ENCODE data around the gene TMEM33. TPM values are rescaled to one million over a fixed set of nuclear protein-coding genes. Genes with fewer than 3 reads are reported as not detected.
A peak's percentile ranks its signal among the peaks of the same experiment; 100 is the strongest.

TMEM33 gene
- total RNA-seq, 2 experiments from 2014 or later = 79.3 to 79.5 TPM

DNA sequence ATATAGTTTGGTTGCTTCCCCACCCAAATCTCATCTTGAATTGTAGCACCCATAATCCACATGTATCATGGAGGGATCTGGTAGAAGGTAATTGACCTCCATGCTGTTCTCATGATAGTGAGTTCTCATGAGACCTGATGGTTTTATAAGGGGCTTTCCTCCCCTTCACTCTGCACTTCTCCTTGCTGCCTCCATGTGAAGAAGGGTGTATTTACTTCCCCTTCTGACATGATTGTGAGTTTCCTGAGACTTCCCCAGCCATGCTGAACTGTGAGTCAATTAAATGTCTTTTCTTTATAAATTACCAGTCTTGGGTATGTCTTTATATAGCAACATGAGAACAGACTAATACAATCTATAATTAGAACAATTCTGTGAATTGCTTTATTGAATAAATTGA is 34.4 kb downstream of the TMEM33 start:
- Mint-ChIP-seq H3K4me1 (no peaks in the 10 kb centered on the region), H3K36me3 (peaks cover 6% of the 10 kb centered on the region), H3K9me3 (peaks cover 12% of the 10 kb centered on the region), H3K4me3 (no peak overlapping the region), H3K27me3 (peaks cover 6% of the 10 kb centered on the region), H3K27ac (no peak overlapping the region)
- no peak for DNase-seq

DNA sequence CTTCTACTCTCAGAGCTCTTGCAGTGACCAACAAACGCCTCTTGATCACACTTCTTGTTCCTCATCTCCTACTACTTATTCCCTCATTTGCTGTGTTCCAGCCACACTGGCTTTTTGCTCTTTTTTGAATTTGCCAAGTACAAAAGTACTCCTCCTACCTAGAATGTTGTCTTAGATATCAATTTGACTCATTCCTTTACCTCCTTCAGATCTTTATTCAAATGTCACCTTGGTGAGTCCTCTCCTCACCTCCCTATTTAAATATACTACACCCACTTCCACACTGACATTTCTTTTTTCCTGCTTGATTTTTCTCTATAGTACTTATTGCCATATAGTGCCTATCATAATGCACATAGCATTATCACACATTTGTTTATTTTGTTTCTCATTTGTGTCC is 40.1 kb downstream of the TMEM33 start:
- Mint-ChIP-seq H3K4me1 (peaks cover 5% of the 10 kb centered on the region), H3K9me3 (no peaks in the 10 kb centered on the region), H3K4me3 (no peak overlapping the region), H3K27me3 (peaks cover 14% of the 10 kb centered on the region), H3K27ac (no peak overlapping the region), H3K36me3 (no peaks in the 10 kb centered on the region)
- no peak for DNase-seq

DNA sequence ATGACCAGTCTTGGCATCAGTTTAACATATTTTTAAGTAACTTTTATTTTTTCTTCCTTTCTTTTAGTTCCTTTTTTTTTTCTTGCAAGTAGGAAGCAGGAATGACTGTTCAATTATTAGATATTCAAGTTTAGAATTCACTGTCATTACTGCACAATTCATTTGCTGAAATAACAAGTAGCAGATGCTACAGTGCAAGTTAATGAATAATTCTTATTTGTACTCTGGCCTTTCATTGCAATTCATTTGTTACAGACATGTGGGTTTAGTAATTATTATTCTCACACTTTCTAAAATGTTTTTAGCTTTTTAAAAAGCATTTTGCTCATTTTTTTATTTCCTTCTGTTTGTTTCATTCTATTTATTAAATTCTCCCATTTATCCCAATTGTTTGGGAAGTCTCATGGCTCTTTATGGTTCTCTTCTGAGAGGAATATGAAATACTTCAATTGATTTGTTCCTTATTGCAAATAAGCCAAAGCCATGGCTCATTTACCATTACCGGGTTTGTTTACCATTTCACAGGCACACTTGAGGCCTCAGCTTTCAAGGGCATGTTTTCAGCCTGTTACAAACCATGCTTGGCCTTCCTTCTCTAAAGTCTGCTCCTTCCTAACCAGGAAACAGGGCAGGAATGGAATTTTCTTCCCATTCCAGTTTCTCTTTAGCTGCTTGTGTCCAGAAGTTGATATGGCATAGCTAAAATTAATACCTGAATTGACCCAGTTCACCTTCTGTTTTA is 41.7 kb downstream of the TMEM33 start:
- DNase-seq = no peak
- Mint-ChIP-seq H3K27ac (no peak overlapping the region), H3K4me1 (peaks cover 5% of the 10 kb centered on the region), H3K4me3 (no peak overlapping the region), H3K36me3 (no peaks in the 10 kb centered on the region), H3K9me3 (no peaks in the 10 kb centered on the region), H3K27me3 (peaks cover 14% of the 10 kb centered on the region)

DNA sequence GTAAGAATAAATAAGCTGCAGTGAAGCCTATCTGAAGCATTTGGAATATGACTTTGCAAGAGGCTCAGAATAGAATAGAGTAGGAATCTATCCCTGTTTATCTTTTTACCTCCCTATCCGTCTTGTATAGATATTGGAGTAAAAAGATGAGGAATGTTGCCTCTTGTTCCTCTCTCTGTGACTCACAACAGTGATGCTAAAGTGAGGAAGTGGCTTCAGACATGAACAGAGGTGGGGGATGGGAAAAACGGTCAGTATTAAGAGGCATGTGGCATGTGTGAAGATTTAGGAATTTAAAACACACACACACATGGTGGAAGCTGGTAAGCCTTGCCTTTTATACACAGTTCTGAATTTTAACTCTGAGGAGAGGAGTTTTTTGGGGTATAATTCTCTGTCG is 42.5 kb downstream of the TMEM33 start:
- Mint-ChIP-seq H3K36me3 (no peaks in the 10 kb centered on the region), H3K4me3 (no peak overlapping the region), H3K9me3 (no peaks in the 10 kb centered on the region), H3K27me3 (peaks cover 8% of the 10 kb centered on the region), H3K27ac (no peak overlapping the region), H3K4me1 (peaks cover 5% of the 10 kb centered on the region)
- no peak for DNase-seq

DNA sequence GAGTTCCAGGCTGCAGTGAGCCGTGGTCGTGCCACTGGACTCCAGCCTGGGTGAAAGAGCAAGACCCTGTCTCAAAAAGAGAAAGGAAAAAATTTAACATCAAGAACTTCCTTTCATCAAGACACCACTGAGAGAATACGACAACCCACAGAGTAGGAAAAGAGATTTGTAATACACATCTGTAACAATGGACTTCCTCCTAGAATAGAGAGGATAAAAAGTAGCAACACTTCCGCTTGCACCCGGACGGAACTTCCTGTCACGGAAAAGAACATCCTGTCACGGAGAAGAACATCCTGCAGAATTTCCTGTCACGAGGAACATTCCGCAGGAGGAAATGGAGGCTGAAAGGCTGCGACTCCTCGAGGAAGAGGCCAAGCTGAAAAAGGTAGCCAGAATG is 46.2 kb downstream of the TMEM33 start, which contains the start of gene DCAF4L1:
TSS of gene DCAF4L1 (plus strand) at position 301 of the 400 bp plus-strand sequence. CDS start at position 338, 37 bp downstream.
- H3K4me1 Mint-ChIP-seq = peaks cover 2% of the 10 kb centered on the region
- H3K27ac Mint-ChIP-seq = no peak within 1 kb of the TSS
- no peaks in the 10 kb centered on the region for H3K36me3 Mint-ChIP-seq
- H3K27me3 Mint-ChIP-seq = peaks cover 4% of the 10 kb centered on the region
- H3K4me3 Mint-ChIP-seq = no peak within 1 kb of the TSS
- DNase-seq = no peak
- H3K9me3 Mint-ChIP-seq = no peaks in the 10 kb centered on the region

DNA sequence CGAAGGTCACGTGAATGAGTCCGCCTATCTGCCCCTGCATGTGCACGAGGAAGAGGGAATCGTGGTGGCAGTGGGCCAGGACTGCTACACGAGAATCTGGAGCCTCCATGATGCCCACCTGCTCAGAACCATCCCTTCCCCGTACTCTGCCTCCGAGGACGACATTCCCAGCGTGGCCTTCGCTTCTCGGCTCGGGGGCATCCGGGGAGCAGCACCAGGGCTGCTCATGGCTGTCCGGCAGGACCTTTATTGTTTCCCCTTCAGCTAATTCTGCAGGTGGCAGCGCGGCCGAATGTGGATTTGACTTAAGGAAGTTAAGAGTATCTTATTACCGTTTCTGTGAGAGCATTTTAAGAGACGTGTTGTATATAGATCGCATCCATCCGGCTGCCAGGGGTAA is 47.5 kb downstream of the TMEM33 start:
- Mint-ChIP-seq H3K9me3 (no peaks in the 10 kb centered on the region), H3K27ac (no peak overlapping the region), H3K27me3 (peaks cover 4% of the 10 kb centered on the region), H3K4me3 (no peak overlapping the region), H3K36me3 (peaks cover 1% of the 10 kb centered on the region), H3K4me1 (peaks cover 2% of the 10 kb centered on the region)
- DNase-seq = no peak

DNA sequence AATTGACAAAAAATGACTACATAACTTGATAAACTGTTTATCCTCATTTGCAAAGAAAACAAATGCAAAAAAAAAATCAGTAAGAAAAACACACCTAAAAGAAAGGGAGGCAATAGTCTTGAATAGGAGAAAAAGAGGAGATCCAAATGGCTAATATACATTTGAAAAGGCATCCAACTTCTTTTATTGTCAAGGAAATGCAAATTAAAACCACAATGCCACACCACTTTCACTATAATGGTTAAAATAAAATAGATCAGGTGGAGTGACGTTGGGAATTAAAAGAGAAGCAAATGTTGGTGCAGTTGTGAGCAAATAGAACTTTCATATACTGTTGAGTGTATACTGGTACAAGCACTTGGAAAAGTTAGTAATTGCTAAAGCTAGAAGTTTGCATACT is 49.9 kb downstream of the TMEM33 start:
- DNase-seq = no peak
- Mint-ChIP-seq H3K9me3 (no peaks in the 10 kb centered on the region), H3K4me1 (peaks cover 9% of the 10 kb centered on the region), H3K27ac (no peak overlapping the region), H3K4me3 (no peak overlapping the region), H3K36me3 (peaks cover 1% of the 10 kb centered on the region), H3K27me3 (no peaks in the 10 kb centered on the region)

DNA sequence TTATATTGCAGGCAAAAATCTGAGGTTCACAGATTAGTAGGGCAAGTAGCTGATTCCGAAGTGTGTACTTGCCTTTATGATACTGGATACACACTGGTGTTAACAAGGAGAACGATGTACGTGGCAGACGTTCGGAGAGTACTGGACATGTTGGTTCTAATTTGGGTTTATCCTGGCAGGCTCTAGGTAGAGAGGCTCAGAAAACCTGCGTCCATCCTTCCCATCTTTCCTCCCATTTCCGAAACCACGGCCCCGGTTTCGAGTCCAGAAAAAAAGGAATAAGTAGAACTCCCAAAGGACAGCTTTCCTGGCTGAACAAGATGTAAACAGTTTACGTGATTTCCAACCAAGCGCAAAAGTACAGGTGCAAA is 54.8 kb downstream of the TMEM33 start:
- Mint-ChIP-seq H3K4me3 (peak overlapping the region; percentile 92), H3K9me3 (no peaks in the 10 kb centered on the region), H3K27me3 (no peaks in the 10 kb centered on the region), H3K36me3 (peaks cover 11% of the 10 kb centered on the region), H3K4me1 (peaks cover 18% of the 10 kb centered on the region), H3K27ac (peak overlapping the region; percentile 91)
- DNase-seq = no peak

DNA sequence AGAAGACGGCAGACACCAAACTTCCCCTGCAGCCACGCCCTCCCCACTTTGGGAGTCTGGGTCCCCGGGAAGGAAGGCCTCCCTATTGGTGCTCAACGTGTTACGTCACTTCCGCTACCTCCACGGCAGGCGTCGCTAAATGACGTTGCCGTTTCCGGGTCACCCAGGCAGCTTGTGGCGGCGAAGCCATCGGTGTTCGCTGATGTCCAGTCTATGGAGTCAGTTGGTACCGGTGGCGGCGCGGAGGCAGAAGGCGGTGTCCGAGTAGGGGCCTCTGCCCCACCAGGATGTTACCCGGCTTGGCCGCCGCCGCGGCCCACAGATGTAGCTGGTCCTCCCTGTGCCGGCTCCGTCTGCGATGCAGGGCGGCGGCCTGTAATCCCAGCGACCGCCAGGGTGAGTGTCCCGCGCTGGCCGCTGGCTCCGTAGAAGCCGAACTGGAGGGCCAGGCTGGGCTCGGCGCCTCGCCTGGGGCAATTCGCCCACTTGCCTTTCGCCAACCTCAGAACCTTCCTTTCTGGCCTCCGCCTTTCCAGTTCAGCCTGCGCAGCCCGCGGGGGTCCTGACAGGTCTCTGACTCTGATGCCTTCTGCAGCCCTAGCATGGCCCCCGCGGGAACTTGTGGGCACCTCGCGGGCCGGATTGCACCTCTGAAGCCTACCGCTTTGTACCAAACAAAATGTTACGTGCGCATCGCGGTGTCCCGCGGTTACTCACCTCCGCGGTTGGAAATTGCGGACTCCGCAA is 55.3 kb downstream of the TMEM33 start, which contains the start of gene SLC30A9:
TSS of gene SLC30A9 (plus strand) at position 166 of the 747 bp plus-strand sequence. CDS start at position 288, 122 bp downstream.
- peaks cover 21% of the 10 kb centered on the region for H3K4me1 Mint-ChIP-seq
- peak within 1 kb of the TSS; percentile 91 for H3K27ac Mint-ChIP-seq
- no peaks in the 10 kb centered on the region for H3K27me3 Mint-ChIP-seq
- peak within 1 kb of the TSS; percentile 92 for H3K4me3 Mint-ChIP-seq
- no peaks in the 10 kb centered on the region for H3K9me3 Mint-ChIP-seq
- DNase-seq = peak; percentile 90
- H3K36me3 Mint-ChIP-seq = peaks cover 11% of the 10 kb centered on the region

DNA sequence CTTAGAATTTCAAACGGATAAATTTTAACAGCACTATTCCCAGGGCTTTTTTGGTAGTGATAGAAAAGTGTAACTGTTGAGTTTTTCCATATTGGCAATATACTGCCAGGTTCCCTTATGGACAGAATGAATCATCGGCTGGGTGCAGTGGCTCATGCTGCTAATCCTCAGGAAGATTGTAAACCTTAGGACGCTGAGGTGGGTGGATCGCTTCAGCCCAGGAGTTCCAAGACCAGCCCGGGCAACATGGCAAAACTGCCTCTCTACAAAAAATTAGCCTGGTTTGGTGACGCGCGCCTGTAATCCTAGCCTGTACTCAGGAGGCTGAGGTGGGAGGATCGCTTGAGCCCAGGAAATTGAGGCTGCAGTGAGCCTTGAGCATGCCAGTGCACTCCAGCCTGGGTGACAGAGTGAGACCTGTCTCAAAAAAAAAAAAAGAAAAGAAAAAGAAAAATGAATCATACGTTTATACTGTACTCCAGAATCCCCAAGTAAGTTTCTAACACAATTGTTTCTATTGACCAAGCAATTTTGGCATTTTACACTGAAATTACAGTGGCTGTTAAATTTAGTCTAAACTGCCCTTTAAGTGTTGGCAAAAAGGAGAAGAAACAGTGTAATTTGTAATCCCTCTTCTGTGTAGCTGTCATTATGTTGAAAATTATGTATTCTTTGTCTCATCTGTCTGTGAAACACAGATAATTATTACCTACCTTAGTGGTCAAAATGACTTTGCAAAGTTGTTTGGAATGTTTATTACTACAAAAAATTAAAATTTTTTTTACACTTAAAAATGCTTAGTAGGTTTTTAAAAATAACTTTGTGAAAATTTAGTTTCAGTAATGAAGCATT is 56.9 kb downstream of the TMEM33 start:
- Mint-ChIP-seq H3K27me3 (no peaks in the 10 kb centered on the region), H3K36me3 (peaks cover 10% of the 10 kb centered on the region), H3K4me1 (peaks cover 20% of the 10 kb centered on the region), H3K9me3 (no peaks in the 10 kb centered on the region), H3K27ac (no peak overlapping the region), H3K4me3 (peak overlapping the region; percentile 92)
- no peak for DNase-seq

DNA sequence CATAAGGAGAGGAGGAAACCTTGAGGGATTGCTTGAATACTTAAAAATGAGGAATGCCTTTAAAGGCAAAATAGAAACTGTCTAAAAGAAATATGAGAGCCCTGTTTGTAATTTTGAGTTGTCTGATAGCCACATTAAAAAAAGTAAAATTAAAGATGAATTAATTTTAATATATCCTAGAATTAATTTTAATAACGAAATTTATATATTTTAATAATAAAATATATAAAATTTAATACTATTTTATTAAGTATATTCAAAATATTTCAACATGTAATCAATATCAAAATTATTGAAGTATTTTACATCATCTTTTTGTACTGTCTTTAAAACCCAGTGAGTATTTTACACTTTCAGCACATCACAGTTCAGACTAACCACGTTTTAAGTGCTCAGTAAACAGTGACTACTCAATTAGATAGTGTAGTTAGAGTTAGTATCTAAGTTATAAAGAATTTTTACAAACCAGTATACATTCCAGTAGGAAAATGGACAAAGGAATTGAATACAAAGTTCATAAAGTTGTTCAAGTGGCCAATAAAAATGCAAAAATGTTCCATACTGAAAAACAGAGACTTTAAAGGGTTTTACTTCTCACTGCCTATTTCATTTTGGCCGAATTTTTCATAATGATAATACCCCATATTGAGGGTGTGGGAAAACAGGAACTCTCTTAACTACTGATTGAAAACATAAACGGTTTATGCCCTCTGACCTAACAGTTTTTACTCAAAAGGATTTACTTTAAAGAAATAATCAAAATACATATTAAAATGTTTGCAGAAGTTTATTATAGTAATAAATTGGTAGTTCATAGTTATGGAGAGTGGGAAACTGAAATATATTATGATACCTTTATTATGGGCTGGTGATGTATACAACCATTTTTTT is 58.0 kb downstream of the TMEM33 start:
- H3K9me3 Mint-ChIP-seq = no peaks in the 10 kb centered on the region
- DNase-seq = no peak
- no peak overlapping the region for H3K27ac Mint-ChIP-seq
- H3K4me3 Mint-ChIP-seq = no peak overlapping the region
- H3K4me1 Mint-ChIP-seq = peaks cover 24% of the 10 kb centered on the region
- H3K36me3 Mint-ChIP-seq = peaks cover 13% of the 10 kb centered on the region
- H3K27me3 Mint-ChIP-seq = no peaks in the 10 kb centered on the region

DNA sequence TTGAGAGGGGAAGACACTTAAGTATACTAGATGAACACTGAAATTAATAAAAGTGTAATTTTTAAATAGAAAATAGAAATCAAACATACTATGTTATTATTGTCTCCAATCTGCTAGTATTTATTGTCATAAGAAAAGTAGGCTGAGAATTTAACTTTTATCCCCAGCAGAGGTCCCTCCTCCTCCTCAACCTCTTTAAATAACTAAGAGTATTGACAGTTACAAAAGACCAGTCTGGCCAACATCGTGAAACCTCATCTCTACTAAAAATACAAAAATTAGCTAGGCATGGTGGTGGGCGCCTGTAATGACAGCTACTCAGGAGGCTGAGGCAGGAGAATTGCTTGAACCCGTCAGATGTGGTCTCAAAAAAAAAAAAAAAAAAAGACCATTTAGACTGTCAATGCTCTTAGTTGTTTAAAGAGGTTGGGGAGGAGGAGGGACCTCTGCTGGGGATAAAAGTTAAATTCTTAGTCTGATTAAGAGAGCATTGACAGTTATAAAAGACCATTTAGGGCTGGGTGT is 59.3 kb downstream of the TMEM33 start:
- DNase-seq = no peak
- Mint-ChIP-seq H3K4me3 (no peak overlapping the region), H3K36me3 (peaks cover 13% of the 10 kb centered on the region), H3K4me1 (peaks cover 19% of the 10 kb centered on the region), H3K27me3 (no peaks in the 10 kb centered on the region), H3K9me3 (no peaks in the 10 kb centered on the region), H3K27ac (no peak overlapping the region)

DNA sequence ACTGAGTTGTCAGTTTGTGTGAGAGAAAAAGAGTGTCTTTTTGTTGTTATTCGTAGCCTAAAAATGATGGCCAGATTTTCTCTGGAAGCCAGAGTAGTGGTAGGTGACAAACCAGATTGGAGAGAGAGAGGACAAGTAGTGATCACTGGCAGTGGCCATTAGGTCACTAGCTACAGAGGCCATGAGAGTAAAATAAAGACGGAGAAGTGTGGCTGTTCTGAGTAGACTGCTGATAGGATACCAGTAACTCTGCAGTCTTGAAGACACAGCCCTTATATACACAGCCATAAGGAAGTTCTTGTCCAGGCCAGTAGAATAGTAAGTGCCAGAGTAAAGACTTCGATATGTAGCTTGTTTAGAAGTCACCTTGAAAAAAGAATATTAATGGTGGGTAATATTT is 62.8 kb downstream of the TMEM33 start:
- DNase-seq = no peak
- Mint-ChIP-seq H3K4me1 (peaks cover 17% of the 10 kb centered on the region), H3K27me3 (no peaks in the 10 kb centered on the region), H3K27ac (no peak overlapping the region), H3K36me3 (peaks cover 15% of the 10 kb centered on the region), H3K4me3 (no peak overlapping the region), H3K9me3 (no peaks in the 10 kb centered on the region)

DNA sequence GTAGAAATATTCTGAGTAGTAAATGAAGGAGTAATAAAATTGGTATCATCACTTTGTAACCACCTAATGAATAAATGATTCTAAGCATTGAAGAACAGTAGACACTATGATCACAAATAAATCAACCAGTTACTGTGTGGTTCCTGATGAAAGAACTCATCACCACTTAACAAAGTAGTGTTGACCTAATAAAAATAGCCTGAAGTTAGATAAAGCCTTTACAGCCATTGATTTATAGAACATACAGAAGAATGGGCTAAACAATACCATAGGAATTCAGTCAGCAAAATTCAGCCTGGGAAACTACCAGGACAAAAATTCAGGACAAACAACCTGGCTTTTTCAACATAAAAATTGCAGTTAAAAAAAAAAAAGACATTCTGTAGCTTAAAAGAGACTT is 64.1 kb downstream of the TMEM33 start:
- Mint-ChIP-seq H3K27me3 (no peaks in the 10 kb centered on the region), H3K9me3 (no peaks in the 10 kb centered on the region), H3K4me1 (peaks cover 23% of the 10 kb centered on the region), H3K36me3 (peaks cover 27% of the 10 kb centered on the region), H3K4me3 (no peak overlapping the region), H3K27ac (no peak overlapping the region)
- DNase-seq = no peak

Measured in activated naive CD8-positive, alpha-beta T cell treated with anti-CD3 and anti-CD28 coated beads for 36 hours (primary cell).